ENCODE measurements around the gene FLACC1. TPM values are rescaled to one million over a fixed set of nuclear protein-coding genes. Genes with fewer than 3 reads are reported as not detected.
A peak's percentile ranks its signal among the peaks of the same experiment; 100 is the strongest.
"Not testable (repeated sequence)": the region's sequence is repeated elsewhere in the genome, so short reads cannot be mapped to it uniquely, and the experiment has no call there.

FLACC1 gene
- 1.3 and 3.7 TPM in 2 replicates for total RNA-seq (2014; rRNA removed)
- 0.11 TPM for polyA plus RNA-seq (2012)

DNA sequence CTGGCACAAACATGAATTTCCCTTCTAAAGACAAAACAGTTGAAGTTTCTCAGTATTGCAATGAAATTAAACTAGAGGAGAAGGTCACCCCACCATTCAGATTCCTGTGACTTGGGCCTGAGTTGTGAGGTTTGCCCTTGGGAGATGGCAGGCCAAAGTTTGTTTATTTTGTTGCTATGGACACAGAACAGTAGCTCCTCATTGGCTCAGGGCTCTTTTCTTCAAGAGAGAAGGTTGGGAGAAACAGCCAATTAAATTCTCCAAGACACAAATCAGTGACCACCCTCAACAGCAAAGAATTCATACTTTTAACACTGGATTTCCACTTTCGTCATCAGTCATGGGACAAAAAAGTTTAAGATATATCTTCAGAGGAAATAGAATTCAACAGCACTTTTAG lies at the start of gene FLACC1:
Gene FLACC1, minus strand, starts transcription at position 125 of the 400 bp plus-strand sequence. CDS start 5,941 bp downstream, outside the sequence.
- DNase-seq (ENCODE audit: low read depth), result peak; percentile 73

DNA sequence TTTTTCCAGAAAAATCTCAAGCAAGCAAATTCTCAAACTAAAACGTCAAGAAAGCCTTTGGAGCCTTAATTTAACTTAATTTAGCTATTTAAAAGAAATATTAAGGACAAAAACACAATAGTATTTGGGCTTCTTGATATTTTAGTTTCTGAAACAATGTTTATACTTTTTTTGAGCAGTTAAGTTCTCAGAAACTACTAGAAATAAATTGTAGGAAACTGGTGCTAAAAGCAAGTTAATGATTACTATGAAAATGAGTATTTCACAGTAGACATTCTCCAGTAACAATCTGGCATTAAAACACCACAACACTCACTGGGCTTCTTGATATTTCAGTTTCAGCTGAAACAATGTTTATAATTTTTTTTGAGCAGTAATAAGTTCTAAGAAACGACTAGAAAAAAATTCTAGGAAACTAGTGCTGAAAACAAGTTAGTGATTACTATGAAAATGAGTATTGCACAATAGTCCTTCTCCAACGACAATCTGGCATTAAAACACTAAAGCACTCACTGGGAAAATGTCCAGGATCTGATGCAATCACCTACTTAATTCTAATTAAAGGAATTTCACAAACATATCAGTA lies 49.0 kb upstream of the FLACC1 start:
- DNase-seq (ENCODE audit: low read depth), result peak; percentile 56

GRCh38 chr2:201404699-201405280 lies 47.6 kb upstream of the FLACC1 start:
- no peak for DNase-seq (ENCODE audit: low read depth)

- DNase-seq (ENCODE audit: low read depth), result no peak
Observed at GRCh38 chr2:201403880-201404279, 46.7 kb upstream of the FLACC1 start.

DNA sequence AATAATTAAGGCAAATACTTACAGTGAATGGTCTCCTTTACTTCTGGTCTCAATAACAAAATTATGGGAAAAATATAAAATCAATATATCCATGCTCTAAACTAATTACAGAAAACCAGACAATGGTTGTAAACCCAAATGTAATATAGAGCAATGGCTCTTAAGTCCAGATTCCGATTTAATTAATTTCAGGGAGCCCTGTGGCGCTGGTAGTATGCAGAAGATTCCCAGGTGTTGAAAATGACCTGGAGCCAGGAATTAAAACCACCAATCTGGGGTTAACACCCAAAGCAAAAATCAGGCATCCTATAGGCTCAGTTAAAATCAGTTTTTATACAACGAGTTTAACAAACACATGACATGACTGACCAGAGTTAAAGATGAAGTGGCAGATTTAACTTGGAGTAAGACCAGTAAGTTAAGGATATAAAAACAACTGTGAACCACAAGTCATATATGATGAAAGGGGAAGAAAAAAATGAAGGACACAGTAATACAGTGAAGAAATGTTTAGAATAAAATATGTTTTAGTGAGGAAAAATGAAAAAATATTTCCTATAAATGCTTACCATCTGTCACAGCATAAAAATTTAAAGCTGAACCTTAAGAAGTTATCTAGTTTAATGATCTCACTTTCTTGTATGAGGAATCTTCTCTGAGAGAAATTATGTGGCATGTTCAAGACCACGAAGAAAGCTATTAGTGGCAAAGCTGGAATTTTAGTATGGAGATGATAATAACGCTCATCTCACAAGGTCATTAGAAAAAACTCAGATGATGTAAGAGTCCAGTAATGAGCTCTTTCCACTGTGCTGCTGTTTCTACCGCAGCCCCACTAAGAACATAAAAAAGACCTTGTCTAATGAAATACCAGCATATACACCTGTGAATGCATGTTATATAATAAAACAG lies 45.8 kb upstream of the FLACC1 start:
- DNase-seq (ENCODE audit: low read depth), result peak; percentile 35

DNA sequence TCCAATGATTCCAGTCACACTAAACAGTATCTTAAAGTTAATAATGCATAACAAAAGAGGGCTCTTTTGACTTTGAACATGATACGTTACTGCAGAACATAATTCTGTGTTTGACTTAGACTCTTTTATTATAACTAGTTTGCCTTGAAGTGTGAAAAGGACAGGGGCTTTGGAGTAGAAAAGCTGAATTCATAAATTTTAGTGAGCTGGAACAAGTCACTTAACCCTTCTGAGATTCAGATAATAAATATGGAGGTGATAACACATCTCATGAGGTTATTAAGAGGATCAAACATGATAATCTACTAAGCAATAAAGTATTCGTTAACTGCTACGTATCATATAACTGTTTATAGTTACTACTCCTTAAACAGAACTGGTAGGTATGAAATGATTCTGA lies 44.7 kb upstream of the FLACC1 start:
- no peak for DNase-seq (ENCODE audit: low read depth)

DNA sequence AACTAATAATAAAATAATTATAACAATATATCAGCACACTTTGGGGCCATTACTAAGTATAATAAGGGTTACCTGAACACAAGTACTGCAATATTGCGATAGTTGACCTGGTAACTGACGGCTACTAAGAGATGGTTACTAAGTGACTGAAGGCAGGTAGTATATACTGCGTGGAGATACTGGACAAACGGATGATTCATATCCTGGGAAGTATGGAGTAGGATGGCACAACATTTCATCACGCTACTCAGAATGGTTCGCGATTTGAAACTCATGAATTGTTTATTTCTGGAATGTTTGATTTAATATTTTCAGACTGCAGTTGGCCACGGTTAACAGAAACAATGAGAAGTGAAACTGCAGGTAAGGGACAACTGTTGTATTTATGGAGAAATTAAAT lies 39.5 kb upstream of the FLACC1 start:
- no peak for DNase-seq (ENCODE audit: low read depth)

DNA sequence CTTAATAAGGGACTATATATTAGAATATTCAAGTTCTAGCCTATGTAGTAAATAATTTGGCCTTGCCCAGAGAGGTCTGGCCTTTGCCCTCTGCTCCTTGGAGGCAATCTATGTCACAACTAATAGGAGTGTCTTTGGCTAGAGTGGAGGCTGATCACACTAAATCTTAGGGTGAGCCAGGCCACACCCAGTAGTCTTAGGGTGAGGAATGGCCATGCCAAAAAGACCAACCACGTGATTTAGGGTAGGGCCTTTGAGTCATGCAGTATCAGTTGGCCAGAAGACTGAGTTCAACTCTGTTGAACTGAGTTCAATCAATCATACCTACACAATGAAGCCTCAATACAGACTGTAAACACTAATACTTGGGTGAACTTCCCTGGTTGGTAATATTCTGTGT lies 26.0 kb upstream of the FLACC1 start:
- DNase-seq (ENCODE audit: low read depth), result peak; percentile 23

- DNase-seq (ENCODE audit: low read depth), result no peak
Observed at GRCh38 chr2:201378496-201379397, 21.6 kb upstream of the FLACC1 start.

DNA sequence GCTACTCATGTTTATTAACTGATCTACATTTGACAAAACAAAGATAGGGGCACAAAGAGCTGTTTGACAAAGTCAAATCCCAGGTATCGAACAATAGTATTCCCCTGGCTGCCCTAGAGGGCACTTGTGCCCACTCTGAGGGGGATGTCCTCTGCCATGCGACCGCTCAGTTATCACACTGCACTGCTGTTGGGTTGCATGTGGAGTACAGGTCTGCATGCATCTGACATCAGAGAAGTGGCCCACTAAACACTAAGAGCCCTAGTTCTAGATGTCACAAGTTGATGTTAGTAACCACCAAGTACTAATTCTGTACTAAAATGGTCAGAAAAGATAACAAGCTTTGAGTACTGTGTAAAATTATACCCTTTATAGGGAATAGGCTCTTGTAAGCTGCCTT lies 20.1 kb upstream of the FLACC1 start:
- no peak for DNase-seq (ENCODE audit: low read depth)

GRCh38 chr2:201369775-201370174 lies 12.6 kb upstream of the FLACC1 start:
- no peak for DNase-seq (ENCODE audit: low read depth)

DNA sequence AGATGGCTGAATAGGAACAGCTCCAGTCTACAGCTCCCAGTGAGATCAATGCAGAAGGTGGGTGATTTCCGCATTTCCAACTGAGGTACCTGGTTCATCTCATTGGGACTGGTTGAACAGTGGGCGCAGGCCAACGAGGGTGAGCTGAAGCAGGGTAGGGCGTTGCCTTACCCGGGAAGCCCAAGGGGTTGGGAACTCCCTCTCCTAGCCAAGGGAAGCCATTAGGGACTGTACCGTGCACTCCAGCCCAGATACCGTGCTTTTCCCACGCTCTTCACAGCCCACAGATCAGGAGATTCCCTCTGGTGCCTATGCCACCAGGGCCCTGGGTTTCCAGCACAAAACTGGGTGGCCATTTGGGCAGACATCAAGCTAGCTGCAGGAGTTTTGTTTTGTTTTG lies 12.2 kb upstream of the FLACC1 start:
- not testable (repeated sequence) for DNase-seq (ENCODE audit: low read depth)

- peak; percentile 71 for DNase-seq (ENCODE audit: low read depth)
Observed at GRCh38 chr2:201366146-201366545, 9.0 kb upstream of the FLACC1 start.

DNA sequence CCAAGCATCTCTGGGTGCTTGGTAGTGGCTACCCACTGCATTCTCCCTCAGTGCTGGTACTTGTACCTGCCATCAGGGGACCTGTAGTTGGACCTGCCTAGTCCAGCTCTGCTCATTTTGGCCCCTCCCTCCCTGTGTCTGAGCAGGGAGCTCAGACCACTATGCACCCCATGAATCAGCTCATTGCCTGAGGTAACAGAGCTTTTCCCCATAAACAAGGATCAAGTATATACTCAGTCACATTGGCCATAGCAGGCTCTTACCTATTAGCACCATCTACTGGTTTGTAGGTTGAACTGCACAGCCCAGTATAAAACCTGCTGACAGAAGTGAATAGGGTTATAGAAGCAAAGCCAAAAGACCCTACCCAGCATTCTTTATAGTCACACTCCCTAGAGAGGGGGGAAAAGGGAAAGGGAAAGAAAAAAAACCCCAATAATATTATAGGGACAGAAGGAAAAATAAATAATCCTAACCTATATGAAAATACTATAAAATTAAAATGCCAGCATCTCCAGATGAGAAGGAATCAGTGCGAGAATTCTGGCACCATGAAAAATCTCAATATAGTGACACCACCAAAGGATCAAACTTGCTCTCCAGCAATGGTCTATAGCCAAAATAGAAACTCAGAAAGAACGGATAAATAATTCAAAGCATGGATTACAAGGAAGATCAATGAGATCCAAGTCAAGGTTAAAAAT lies 6.9 kb upstream of the FLACC1 start:
- peak; percentile 54 for DNase-seq (ENCODE audit: low read depth)

DNA sequence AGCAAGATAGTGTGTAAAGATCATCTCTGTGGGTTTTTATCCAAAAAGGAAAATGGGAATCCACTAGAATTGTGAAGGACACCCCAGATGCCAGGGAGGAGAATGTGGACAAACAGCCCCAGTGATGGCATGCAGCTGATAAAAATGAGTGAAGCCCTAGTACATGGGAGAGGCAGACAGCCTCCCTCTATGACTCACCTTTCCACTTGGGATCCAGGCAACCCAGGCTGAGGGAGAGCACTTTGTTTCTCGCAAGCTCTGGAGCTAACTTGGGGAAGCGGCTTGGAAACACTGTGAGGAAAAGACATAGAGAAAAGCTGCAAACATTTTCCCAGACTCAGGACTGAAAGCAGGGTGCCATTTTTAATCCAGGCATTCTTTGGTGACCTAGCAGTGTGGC lies 5.3 kb upstream of the FLACC1 start:
- DNase-seq (ENCODE audit: low read depth), result peak; percentile 39

- DNase-seq (ENCODE audit: low read depth), result no peak
Observed at GRCh38 chr2:201361078-201361733, 4.1 kb upstream of the FLACC1 start.

GRCh38 chr2:201360256-201360655 lies 3.1 kb upstream of the FLACC1 start:
- no peak for DNase-seq (ENCODE audit: low read depth)

- peak; percentile 45 for DNase-seq (ENCODE audit: low read depth)
Observed at GRCh38 chr2:201358684-201359083, 1.5 kb upstream of the FLACC1 start.

DNA sequence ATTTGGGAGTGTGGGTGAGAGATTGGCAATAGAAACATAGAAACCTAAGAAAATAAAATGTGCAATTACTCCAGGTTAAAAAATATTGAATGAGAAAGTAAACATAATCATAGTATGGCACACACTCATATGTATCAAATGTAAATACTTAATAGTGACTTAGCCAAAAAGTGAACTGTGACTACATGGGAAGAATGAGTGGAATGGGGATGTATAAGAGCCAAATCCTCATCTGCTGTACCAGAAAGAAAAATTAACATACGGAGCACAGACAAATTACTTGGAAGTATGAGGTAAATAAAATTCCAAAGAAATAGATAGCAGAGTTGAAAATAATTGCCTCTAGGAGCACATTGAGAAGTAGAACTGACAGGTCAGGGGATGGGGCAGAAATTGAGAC lies 4.0 kb downstream of the FLACC1 start:
- DNase-seq (ENCODE audit: low read depth), result no peak

GRCh38 chr2:201350879-201351278 lies 6.3 kb downstream of the FLACC1 start:
- DNase-seq (ENCODE audit: low read depth), result no peak
